ENCODE results near the gene NFIA.
A peak's percentile ranks its signal among the peaks of the same experiment; 100 is the strongest.

The NFIA gene

DNA sequence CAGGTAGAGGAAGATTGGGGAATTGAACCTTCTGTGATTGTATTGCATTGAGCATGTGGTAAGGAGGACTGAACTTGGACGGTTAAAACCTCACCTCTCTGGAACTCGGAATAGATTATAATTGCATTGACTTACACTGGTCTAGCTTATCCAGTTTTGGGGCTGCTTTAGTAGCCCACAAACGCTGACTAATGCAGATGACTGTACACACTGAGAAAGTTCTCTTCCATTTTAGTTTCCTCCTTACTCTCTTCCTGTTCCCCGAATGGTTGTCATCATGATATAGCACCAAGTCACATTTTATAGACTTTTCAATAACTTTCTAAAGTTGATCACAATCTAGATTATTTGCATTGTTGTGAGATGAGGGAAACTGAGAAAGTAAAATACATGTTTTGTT is 78.2 kb downstream of the NFIA start:
- DNase-seq, result no peak

DNA sequence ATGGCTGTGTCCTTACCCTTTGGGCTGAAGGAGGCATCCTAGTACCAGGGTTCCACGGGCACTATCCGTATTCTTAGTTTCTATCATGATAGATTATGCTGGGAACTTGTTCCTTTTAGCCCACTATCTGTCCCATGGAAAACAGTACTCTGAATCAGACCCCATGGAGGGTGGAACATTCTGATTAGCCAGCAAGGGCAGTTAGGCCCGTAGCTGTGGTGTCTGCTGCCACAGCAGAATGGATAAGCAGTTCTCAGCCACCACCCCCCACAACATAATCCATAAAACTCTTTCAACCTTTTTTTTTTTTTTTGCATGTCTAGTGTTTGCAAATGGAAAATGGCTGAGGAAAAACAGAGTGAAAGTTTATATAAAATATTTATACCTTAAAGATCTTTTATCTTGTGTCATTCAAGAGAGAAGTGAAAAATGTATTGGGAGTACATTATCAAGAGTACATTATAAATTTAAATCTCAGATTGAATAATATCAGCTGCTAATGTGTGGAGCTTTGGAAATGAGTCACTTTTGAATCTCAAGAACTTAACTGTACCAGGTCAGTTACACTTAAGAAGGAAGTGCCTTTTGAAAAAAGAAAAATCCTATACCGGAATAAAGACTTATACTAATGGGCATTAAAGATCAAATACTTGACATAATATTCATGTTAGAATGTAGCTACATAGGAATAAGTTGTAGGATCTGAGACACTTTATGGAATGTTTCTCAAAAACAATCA is 80.3 kb downstream of the NFIA start:
- DNase-seq, result no peak

DNA sequence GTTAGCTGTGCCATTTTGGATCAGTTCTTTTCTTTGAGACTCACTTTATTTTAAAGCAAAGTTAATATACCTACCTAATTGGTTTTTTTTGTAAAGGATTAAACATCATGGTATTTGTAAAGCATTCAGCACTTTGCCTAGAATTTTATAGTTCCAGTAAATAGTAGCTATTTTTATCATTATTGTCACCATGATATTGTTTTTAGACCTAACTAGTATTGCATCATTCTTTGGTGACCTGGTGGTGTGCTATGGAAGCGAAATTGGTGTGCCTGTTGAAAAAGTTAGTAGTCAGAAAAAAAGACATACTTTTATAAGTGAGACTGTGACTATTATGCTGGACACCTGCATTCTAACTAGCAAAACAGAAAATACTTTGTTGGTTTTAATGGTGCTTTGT is 81.0 kb downstream of the NFIA start:
- no peak for DNase-seq

DNA sequence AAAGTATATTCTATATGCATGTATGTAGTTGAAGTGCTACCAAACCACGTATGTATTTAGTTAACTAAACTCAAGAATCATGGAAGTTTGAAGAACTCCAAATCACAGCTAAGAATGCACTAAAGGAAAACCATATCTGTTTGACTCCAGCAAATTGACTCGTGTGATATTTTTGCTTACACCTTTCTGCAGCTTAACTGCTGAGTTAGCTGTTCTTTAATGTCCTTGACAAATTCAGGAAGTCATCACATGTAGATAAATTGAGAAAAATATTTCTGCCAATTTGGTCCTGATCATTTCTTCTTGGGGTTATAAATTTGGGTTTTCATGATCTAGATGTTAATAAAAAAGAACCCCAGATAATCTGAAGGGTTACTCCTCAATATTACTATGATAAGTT is 83.0 kb downstream of the NFIA start:
- no peak for DNase-seq

DNA sequence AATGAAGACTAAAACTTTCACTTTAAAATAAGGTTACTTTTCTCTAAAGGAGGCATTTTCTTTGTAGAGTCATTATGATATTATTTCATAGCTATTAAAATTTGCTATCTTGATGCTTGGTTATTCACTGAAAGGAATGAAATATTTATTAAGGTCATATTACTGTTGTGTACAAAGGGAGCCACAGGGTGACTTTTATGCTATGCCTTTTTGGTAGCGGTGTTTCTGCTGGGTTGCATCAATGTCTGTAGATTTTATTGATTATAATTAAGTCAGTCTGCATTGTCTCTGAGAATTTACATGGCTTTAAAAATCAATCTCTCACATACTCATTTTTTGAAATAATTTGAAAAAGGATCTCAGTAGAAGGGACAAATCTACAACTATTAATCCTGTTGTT is 84.9 kb downstream of the NFIA start:
- DNase-seq, result no peak

DNA sequence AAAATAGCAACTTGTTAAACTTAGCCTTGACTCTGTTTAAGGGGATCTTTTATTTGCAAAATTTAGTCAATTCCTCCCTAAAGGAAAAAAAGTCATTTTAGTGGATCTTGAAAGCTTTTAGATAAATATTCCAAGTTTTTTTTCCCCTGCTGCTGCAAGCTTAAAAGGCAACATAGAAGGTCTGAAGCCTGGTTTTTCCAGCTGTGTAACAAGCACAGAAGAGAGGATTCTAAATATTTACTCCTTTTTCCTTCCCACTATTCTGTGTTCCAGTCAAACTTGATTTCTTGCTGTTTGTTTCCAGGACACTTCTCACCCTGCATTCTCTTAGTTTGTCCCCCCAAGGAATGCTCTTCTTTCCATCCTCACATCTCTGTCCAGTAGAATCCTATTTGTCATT is 86.7 kb downstream of the NFIA start:
- no peak for DNase-seq

DNA sequence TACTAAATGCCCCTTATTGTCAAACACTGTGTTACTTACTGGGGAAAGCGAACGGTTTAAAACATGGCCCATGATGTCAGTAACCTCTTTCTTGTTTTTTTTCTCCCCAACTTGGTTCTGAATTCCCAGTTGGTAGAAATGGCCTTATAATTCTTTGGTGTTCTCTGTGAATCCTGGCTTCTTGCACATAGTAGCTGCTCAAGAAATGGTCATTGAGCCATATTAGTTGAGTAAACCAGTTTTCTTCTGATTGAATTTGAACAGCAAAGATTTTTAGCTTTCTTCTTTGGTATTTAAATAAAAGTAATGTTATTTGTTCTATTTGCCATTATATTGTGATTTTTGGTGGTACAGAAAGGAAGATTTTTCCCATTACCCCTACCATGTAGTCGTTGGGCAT is 87.3 kb downstream of the NFIA start:
- no peak for DNase-seq

DNA sequence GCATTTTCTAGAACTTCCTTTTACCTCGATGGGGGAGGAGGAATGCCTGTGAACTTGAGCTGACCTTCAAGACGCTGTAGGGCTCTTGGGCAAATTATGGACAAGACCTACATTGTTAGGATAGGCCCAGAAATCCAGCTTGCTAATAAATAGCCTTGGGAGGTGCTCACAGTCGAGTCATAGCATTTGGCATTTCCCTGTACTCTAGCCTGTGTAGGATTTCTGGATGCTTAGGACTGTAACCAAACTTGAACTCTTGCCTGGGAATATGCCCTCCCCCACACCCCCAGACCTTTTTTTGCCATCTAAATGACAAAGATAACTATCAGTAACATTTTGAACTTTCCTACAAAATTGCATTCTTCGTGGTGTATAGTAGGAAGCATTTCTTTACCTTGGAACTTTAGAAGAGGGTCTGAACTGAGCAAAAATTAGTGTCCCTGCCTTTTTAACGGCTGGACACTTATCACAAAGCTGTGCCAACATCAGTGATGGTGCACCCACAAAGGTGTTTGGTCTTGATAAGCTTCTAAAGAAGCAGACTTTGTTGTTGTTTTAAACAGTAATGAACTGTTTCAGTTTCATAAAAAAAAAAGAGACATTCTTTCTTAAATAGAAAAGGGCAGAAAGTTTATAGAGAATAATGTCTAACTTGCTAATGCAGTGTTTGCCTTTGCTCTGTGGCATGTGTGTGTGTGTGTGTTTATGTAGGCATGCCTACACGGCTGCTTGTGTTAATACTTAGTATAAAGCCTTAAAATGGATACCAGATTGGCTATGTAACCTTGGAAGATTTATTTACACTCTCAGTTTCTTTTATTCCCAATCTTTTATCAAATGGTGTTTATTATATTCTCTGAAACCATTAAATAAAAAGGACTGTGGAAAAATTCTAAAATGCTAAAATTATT is 88.2 kb downstream of the NFIA start:
- no peak for DNase-seq

DNA sequence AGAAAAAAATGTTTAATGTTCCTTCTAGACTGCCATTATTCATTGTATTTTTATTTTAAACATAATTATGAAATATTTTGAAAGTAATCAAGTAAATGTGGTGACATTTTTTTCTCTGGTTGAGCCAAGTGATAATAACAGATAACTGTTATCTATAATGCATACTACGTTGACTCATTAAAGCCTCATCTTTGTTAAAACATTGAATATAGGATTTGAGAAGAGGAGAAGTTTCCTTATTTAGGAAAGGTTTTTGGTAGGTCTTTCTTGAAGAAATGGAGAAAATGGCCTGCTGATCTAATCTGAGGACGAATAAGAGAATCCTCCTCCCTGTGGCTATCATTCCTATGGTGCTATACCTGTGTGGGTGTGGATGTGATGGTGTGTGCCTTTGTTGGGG is 89.0 kb downstream of the NFIA start:
- DNase-seq, result no peak

DNA sequence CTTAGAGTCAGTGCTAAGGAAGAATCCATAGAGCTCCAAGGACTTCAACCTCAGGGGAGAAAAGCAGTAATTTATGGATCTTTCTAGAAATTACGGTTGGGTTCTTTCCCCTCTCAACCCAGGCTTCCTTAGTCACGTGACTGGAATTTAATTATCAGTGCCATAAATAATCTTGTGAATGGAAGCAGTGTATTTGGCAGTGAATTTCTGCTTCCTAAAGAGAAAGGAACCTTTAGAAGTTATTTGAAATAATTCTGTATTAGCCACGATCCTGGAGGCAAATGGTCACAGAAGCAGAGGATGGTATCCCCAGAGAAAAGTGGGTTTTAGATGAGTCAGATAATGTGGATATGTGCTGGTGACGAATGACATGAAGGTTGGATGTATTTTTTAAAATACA is 89.6 kb downstream of the NFIA start:
- no peak for DNase-seq

DNA sequence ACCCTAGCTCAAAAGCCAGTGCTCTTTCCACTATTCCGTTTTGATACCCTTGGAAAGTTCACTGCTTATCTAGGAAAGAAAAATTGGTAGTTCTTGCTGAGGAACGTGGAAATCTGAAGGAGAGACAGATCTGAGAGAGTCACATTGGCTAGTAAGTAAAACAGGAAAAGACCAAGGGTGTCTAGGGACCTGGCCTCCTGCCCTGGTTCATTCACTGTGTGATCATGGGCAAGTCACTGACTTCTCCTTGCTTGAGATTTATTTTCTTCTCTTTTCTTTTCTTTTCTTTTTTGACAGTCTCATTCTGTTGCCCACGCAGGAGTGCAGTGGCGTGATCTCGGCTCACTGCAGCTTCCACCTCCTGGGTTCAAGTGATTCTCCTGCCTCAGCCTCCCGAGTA is 90.8 kb downstream of the NFIA start:
- no peak for DNase-seq

DNA sequence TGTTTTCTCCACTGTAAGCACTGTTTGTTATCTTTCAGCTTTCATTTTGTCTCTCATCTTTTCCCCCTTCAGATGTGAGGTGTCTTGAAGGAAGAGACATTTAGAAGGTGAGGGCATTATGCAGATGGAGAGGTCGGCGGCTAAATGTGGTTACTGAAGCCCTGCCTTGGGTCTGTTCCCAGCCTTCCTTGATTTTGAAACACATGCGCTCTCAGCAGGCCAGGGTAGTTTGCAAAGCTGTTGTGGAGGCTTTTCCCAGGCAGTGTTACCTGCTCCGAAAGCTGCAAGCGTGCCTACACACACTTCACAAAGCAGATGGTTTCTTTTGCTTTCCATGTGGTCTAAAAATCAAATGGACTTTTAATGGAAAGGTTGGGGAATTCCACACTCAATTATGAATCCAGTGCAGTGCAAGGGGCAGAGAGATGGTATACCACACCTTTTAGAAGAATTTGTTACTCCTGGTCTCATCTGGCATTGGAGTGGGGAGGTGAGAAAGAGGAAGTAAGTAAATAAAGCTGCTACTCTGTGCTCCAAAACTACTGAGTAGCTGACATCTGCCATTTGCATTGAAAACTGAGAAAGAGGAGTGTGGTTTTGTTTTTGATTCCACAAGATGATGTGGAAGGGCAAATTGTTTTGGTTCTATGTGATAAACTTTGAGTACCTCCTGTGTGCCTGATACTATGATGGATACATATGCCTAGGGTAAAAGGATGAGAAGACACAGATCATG is 91.9 kb downstream of the NFIA start:
- no peak for DNase-seq

DNA sequence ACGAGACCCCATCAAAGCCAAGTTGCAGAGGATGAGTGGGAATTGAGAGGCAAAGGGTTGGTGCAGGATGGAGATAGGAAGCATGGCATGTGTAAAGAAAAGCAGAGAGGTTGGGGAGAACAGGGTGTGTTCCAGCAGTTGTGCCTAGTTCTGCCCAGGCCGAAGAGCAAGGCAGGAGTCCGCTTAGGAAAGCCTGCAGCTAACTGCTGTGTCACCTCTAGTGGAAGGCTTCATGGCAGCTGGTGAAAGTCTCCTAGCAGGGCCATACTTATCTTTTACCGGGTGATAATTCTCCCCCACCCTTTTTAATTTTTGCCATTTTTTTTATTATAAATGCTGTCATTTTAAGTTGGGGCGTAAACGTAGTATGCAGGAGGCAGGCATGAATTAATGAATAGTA is 93.6 kb downstream of the NFIA start:
- DNase-seq, result no peak

DNA sequence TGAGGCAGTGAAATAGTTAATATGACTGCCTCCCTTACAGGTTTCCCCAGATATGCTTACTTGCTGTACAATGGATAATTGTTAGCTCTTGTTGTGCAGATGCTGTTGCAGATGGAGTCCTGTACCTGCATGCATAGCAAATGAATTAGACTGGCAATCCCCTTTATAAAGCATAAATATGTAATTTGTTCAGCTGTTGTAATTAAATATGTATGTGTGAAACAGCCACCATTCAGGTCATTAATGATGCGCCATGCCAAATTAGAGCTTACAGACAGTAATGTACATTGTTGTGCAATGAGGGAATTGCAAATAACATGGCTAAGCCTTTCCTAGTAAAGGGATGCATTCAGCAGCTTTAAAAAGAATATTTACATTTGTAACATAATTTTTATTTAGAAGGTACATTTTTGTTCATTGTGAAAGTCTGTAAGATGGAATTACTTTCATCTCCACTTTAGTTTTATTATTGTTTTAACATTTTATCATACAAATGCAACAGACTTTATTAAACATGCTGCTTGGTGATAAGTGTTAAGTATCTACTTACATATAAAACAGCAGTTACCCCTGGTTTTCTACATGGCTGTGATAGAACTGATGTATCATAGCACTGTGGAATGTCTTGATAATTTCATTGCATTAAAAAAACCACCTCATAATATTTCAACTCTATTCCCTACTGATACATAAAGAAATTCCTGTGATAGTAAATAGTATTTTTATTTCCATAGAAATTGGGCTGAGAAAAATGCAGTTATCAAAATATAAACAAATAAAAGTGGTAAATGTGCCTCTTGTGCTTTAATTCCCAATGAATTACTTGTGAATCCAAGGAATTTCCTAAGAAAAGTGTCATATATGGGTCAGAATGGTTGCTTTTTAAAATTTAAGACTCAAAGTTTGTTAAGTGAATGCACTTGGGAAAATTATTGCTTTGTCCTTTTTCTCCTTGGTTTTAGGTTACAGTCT is 99.0 kb downstream of the NFIA start:
- DNase-seq, result no peak

DNA sequence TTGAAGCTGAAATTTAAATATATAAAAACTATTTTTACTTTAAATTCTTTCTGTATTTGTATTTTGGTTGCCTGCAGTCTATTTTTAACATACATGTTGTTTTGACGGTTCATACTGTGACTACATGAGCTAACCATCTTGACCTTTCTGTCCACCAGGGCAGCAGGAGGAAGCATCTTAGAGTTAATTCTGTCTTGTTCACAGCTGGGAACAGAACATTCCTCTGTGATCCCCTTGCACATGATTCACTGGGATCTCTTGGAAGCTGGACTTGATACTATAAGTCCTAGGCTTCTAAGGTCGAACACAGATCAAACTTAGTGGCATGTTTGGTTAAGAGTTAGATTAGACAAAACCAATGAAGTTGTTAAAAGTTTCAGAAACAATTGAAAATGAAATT is 99.7 kb downstream of the NFIA start:
- DNase-seq, result no peak

DNA sequence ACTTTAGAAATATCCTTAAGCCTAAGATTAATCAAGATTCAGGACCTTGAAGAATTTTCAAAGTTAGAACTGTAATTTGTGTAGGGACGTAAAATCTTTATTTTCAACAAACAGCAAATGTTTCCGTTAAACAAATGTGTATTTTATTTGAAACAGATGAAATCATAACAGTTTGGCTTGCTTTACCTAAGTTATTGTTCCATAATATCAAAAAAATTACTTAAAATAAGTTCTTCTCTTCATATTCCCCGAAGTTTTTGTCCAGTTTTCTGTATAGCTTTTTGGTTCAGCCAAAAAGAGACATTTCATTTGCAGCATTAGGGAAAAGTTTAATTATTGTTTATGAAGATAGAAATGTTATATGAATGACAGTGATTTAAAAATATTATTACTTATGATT is 100.1 kb downstream of the NFIA start:
- no peak for DNase-seq

DNA sequence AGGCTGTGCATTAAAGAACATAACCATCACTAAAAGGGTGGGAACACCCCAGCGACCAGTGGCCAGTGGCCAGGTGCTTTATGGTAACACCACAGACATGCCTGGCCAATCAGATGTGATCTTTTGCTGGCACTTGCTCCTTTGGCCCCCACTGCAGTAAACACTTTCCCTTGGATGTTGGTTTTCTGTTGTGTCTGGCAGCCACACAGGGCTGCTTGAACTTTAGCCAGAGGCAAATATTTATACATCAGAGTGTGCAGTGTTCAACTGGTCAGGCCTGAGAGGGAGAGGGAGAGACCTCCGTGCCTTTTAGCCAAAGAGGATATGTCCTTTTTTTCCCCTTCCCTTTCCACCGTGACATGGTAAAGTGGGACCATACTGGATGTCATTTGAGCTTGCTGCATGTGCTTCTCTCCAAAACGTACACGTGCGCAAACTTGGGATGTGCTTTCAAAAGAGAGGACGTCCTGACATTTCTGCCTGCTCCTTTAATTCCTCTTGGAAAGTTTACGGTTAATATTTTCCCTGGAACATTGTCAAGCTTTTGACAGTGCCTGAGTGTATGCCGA is 101.2 kb downstream of the NFIA start:
- DNase-seq, result peak; percentile 82

DNA sequence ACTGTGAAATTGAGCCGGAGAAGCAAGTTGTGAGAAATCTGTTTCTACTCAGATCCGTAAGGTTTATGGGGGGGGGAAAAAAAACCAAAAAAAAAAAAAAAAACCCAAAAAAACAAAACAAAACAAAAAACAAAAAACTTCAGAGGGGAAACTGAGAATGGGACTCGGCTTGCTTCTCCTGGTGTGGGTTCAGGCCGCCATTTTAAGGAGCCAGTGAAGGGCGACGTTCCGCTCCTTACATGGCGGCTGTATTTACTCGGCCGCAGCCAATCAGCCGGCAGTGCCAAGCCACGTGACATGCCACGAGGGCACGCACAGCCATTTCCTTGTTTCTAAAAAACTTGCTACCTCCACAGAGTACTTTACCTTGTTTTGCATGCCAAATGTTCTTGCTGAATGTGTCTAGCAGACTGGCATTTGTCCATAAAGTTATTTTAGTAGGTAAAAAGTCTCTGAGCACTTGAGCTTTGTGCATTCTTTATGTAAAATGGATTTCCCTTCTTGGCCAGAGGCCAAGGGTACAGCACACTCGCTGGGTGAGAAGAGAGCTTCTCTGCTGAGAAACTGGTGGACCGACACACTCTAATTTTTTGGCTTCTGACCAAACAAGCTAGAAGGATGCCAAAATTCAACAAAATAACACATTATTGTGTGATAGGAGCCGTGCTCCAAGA is 101.8 kb downstream of the NFIA start:
- peak; percentile 96 for DNase-seq

DNA sequence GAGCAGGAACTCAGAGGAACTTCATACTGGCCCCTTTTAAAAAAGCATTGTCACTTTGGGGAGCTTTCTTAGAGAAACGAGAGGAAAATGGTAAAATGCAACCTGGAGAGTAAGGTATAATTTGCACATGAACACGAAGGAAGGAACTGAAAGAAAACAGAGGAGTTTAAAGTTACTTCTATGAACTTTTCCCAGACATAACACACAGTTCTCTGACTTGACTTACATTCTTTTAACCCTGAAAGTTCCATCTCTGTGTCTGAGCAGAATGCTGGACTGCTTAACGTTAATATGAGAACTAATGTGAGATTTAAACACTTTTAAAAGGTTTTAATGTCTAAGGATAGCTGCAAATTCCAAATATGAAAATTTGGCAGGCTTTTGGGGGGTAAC is 102.3 kb downstream of the NFIA start:
- no peak for DNase-seq

DNA sequence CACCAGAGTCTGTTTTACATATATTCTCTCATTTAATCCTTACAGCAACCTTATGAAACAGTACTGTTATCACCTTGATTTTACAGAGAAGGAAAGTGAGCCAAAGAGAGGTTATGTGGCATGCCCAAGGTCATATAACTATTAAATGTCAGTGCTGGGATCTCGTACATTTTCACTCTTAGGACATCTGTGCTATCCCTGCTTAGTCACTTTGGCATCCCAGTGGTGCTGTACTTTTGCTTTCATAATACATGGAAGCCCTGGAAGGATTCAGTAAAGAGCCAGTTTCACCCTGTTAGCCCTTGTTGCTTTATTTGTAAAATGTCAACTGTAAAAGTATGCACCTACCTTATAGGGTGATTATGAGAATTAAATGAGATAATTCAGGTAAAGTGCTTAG is 104.4 kb downstream of the NFIA start:
- DNase-seq, result no peak

DNA sequence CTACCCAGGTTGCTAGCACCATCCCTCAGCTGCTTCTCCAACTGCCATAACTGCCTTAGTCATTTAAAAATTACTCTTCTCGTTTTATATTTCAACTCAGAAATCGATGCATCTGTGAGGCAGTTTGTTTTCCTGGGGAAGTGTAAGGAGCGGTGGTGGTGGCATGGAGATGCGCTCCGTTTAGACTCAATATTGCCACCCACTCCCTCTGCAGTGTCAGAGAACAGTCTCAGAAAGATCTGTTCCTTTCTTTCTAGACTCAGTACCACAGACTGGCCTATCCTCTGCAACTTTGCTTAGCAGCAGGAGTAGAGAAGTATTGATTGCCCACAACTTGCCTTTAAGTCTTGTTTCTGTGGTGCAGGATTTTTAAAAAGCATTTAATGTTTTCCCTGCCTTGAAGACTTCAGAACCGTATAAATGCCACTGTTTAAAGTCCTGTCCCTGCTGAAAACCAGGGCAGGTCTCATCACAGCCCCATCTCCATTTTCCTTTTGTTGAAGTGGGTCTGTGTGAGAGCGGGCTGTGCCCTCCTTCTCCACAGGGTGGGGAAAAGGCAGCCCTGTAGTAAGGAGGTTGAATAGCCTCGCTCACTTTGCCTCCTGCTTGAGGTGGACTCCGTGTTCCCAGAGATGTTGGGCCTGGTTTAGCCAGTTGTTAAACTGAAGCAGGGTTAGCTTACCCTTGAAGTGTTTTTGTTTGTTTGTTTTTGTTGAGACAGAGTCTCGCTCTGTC is 105.2 kb downstream of the NFIA start:
- no peak for DNase-seq

Data from right forelimb (tissue), 1 donor.